ENCODE measurements around the gene OTOP3.

OTOP3 gene

DNA sequence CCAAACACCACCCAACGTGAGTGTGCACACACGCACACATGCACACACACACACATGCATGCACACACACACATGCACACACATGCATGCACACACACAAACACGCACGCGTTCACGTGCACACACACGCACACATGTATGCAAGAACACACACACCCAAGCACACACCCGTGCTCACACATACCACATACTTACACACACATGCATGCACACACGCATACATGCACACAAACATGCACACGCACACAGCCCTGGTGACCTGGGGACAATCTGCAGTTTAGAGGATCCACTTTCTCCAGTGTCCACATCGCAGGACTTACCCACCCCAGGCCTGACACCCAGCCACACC lies 18.9 kb upstream of the OTOP3 start:
- no peak for DNase-seq (ENCODE audit: low spot score)

DNA sequence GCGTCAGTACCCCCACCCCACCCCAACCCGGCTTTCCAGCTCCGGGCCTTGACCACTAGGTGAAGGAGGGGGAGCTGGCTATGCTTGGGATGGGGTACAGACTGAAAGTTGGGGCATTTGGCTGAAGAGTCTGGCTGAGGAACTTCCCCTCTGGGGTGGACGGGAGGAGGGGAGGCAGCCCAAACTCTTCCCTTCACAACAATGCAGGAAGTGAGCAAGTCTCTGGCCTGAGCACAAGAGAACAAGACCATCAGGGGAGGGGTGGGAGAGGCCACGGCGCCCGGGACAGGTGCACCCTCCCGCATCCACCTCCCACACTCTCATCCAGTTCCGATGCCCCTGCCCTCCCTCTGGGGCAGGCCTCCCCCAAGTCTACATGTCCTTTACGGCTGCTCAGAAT lies 18.3 kb upstream of the OTOP3 start:
- no peak for DNase-seq (ENCODE audit: low spot score)

DNA sequence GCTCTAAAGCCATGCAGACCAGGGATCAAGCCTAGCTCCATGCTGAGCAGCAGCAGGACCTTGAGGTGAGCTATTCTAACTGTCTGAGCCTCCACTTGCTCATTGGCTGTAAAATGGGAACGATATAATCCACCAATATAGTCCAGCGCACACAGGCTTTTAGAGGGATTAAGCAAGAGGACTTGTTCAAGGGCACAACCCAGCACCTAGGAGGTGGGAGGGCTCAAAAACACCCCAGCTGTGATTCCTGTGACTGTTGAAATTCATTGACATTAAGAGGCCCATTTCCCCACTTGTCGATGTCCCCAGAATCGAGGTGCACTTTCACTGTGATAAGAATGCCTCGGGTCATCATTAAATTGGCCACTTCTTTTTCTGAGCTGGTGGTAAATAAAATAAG lies 16.8 kb upstream of the OTOP3 start:
- no peak for DNase-seq (ENCODE audit: low spot score)

DNA sequence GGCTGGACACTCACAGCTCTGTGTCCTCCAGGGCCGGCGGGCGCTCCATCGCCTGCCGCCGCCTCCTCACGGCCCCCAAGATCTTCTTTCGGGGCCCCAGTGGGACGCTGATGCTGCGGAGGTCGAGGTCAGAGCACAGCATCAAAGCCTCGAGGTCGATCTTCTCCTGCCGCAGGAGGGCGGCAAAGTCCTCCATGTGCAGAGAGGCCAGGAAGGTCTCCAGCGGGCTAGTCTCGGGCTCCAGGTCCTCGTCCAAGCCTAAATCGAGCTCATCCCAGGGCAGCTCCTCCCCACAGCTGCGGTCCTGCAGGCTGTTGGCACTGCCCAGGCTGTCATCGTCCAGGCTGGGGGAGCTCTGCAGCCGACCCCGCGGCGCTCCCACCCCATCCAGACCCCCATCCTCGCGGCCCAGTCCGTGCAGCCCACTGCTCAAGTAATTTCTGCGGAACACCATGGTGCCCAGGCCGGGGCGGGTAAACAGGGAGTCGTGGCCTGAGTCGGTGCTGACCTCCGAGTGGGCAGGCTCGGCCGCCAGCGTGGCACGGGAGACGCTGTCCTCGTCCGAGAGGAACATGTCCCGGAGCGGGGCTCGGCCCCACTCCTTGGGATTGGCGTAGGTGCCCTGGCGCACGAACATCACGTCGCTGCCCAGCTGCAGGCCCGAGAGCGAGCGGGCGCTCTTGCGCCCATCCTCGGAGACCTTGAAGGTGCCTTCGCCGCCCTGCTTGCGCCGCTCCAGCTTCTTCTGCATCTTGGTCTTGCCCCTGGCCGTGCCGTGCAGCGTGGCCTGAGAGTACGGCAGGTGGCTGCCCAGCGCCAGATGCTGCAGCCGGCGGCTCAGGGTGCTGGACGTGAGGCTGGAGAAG lies 16.0 kb upstream of the OTOP3 start:
- peak; percentile 45 for DNase-seq (ENCODE audit: low spot score)

DNA sequence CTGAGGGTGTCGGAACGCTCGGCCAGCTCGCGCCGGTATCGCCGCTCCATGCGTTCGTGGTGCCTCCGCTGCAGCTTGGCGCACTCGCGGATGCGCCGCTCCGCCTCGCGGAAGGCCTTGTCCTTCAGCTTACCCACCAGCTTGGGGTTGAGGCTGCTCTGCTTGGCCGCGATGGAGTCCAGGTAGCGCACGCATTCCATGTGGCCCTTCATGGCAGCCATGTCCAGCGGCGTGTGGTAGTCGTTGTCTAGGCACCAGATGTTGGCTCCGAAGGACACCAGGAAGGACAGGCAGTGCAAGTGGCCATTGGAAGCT lies 15.4 kb upstream of the OTOP3 start:
- DNase-seq (ENCODE audit: low spot score): no peak

DNA sequence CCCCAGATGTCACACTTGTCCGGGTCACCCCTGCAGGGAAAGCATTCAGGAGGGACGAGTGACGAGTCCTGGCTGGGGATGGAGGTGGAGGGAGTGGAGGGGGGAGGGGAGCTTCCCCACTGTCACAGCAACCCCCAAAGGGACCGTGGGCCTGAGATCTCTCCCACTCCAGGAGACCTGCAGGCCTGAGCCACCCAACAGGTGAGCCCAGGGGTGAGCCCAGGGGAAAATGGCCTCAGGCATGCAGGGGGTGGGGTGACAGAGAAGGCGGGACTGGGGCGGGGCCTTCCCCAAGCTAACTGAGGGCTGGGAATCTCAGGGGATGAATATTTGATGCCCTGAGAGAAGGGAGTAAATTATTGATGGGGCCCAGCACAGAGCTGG lies 15.1 kb upstream of the OTOP3 start:
- DNase-seq (ENCODE audit: low spot score): no peak

DNA sequence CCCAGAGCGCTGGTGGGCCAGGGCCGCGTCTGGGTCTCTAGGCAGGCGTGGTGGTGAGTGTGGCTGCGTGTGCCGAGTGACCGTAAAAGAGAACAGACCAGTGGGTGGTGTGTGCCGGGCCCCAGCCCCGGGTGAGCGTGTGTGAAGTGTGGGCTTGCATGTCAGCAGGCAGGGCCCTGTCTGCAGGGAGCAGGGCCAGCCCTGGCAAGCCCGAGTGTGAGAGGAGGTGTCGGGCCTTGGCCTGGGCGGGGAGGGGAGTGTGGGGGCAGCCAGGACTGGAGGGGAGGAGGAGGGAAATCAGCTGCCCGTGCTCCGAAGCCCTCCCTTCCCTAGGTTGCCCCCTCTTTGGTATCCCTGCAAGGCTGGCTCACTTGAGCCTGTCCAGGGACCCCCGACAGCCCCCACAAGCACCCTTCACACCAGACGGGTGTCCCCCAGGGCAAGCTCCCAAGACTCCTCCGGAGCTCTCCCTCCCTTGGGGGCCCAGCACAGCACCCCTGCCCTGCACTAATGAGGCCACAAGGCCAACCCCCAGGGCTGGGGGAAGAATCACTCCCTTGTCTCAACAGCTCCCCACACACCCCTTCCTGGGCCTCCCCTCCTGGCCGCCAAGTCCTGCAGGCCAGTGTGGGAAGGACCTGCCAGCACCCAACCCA lies 14.5 kb upstream of the OTOP3 start:
- DNase-seq (ENCODE audit: low spot score): no peak

DNA sequence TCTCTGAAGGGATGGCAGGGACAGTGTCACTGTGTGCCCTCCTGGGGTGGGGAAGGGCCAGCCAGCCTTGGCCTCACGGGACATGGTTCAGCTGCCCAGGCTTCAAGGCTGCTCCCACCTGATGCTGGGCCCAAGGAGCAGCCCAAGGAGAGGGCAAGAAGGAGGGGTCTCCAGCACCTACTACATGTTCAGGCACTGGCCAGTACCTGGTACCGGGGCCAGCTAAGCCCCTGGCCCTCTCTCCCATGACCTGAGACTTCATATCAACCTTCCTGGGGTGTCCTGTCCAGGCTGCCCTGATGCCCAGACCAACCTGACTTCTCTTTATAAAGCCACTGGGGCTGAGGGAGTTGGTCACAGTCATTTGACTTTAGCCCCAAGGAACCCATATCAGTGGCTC lies 13.9 kb upstream of the OTOP3 start:
- DNase-seq (ENCODE audit: low spot score): no peak

DNA sequence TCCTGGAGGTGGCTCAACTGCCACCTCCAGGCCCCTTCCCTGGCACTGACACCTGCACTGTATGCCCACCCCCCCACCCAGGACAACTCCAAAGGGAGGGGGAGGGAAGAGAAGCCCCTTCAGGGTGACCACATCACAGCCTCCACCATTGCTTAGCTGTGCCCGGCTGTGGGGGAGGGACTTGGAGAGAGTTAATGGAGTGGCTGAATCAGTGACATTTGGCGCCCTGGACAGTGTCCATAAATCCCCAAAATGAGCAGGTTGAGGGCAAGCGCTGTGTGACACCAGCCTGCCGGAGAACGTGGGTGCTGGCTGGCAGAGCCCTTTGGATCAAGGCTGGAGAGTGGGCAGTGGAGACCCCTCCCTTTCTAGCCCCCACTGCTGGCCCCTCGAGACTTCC lies 13.5 kb upstream of the OTOP3 start:
- no peak for DNase-seq (ENCODE audit: low spot score)

DNA sequence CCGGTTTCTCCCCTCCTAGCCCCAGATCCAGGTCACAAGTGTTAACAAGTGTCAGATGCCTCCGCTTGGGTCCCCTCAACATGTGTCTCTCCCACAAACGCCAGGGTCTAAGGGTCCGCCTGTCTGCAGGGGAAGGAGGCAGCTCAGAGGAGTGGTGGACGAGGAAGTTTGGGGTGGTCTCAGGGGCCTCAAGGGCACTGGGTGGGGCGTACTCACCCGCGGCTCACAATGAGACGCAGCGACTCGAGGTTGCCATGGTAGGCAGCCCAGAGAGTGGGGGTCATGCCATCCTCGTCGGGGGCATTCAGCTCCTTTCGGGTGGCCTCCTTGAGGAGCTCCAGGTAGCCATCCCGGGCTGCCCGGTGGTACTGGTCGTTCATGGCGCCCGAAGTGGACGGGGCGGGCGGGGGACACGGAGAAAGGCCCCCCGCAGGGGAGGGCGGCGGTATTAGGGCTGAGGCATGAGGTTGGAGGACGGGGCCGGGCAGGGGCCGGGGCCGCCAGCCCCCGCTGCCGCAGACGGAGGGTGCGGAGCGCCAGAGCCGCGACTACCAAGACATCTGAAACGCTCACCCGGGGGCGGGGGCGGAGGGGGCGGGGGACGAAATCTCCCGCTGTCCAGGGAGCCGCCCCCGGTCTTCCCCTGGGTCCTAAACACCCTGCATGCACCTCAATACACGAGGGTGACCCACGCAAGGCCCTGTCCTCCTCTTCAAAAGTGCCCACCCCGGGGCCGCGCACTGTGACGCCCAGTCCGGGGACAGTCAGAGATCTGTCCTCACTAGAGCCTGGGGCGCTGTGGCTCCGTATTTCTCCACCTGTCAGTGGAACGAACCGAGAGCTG lies 12.8 kb upstream of the OTOP3 start, which contains the start of gene USH1G:
USH1G (minus strand) TSS at position 562 of the 844 bp plus-strand sequence; CDS start at position 380, 182 bp downstream.
- DNase-seq (ENCODE audit: low spot score): peak; percentile 29

DNA sequence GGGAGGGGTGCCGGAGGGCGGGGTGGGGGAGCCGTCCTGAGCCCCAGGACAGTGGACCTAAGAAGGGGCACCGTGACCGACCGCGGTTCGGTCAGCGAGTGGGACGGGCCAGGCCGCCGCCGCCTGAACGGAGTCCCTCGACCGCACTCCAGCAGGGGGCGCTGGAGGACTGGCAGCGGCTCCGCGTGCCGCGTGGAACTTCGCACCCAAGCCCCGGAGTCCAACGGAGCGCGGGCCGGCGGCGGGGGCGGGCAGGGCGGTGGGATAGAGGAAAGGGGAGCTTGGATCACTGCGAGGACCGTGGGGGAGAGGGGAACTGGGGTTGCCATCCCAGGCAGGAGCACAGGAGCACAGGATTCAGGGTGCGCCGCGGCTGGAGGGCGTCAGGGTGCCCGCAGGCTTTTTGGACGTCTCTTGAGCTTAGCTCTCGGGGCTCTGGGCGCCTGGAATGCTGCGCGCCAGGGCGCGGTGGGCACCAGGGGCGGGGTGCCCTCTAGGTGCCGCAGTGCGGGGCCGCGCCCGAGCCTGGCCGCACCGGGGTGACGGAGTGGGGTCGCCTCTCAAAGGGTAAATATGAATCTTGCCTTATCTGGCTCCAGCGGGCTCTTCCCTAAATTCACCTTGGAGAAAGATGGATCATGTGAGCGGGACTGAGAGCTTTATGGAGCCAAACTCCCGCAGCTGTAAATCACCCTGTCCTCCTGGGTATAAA lies 12.0 kb upstream of the OTOP3 start:
- DNase-seq (ENCODE audit: low spot score): peak; percentile 67

DNA sequence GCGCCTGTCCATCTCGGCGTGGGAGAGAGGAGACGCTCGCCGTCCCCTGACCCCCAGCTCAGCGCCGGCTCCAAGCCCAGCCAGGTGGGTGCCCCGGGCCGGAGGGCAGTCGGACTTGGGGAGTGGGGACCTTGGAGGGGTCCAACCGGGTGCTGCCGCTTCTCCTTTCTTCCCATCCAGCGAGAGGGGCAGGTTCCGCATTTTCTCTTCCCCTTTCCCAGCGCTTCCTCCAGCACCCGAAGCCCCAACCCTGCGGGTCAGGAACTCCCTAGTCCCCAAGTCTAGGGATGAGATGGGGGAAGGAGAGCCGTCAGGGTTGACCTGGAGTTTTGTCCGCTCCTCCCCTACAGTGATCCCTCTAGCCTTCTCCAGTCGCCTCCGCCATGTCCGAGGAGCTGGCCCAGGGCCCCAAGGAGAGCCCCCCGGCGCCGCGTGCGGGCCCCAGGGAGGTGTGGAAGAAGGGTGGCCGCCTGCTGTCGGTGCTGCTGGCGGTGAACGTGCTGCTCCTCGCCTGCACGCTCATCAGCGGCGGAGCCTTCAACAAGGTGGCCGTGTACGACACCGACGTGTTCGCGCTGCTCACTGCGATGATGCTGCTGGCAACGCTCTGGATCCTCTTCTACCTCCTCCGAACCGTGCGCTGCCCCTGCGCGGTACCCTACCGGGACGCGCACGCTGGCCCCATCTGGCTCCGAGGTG lies 11.3 kb upstream of the OTOP3 start, which contains the start of gene OTOP2:
OTOP2 (plus strand) TSS at position 24 of the 699 bp plus-strand sequence; CDS start at position 384, 360 bp downstream.
- DNase-seq (ENCODE audit: low spot score): no peak

DNA sequence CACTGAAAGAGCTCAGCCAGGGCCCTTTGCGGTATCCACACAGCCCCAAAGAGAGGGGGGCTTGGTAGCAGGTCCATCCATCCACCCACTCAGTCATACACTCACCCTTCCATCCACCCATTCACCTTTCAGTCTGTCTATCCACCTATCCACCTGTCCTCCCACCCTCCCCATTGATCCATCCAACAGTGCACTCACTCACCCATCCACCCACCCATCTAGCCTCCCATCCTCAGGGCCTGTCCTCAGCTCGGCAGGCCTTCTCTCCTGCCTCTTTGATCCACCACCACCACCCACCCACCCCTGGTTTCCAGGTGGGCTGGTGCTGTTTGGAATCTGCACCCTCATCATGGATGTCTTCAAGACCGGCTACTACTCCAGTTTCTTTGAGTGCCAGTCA lies 10.5 kb upstream of the OTOP3 start:
- no peak for DNase-seq (ENCODE audit: low spot score)

DNA sequence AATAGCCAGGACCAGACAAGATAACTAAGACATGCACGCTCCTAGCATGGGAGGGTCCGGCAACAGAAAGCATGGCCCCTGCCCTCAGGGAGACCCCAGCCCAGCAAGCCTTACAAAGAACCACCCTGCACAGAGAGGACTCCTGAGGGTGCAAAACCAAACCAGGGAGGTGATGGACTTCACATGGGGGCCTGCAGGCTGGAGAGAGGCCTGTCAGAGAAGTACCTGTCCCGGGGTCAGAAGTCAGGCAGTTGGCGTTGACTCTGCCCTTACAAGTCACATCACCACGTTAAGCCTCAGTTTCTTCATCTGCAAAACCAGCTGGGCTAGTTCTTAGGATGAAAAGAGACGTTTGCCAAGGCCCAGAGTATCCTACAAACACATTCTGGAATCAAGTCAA lies 6.9 kb upstream of the OTOP3 start:
- no peak for DNase-seq (ENCODE audit: low spot score)

DNA sequence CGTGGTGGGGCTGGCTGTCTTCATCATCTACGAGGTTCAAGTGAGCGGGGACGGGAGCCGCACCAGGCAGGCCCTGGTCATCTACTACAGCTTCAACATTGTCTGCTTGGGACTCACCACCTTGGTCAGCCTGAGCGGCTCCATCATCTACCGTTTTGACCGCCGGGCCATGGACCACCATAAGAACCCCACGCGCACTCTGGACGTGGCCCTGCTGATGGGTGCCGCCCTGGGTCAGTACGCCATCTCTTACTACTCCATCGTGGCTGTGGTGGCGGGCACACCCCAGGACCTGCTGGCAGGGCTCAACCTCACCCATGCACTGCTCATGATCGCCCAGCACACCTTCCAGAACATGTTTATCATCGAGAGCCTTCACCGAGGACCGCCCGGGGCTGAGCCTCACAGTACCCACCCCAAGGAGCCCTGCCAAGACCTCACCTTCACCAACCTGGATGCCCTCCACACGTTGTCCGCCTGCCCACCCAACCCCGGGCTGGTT lies 5.1 kb upstream of the OTOP3 start:
- no peak for DNase-seq (ENCODE audit: low spot score)

DNA sequence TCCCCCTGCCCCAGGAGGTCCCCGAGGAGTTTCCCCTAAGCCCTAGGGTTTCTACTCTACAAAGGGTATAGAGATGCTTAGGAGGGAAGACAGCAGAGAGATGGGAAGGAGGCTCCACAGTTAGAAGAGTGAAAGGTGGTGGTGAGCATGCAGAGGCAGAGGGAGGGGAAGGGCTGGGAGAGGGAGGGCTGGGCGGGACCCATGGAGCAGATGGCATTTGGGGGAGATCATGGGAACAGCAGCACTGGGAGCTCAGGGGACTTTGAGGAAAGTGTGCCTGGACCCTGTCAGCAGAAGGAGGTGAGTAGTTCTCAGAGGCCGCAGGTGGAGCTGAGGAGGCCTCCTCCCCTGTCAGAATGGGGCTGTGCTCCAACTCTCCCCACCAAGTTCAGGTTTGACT lies 650 bp upstream of the OTOP3 start:
- no peak for DNase-seq (ENCODE audit: low spot score)

DNA sequence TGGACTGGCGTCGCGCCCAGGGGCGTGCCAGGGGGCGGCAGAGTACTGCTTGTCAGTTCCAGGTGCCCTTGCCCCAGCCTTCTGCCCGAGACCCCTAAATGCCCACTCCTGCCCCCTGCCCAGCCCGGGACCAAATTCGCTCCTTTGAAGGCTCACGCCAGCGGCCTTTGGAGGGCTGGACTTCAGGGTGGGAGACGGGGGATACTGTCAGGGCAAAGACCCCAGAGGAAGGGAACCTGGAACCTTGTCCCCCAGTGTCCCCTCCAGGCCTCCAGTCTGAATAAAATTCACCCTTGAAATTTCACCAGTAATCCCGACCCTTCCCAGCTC lies 737 bp downstream of the OTOP3 start:
- no peak for DNase-seq (ENCODE audit: low spot score)

DNA sequence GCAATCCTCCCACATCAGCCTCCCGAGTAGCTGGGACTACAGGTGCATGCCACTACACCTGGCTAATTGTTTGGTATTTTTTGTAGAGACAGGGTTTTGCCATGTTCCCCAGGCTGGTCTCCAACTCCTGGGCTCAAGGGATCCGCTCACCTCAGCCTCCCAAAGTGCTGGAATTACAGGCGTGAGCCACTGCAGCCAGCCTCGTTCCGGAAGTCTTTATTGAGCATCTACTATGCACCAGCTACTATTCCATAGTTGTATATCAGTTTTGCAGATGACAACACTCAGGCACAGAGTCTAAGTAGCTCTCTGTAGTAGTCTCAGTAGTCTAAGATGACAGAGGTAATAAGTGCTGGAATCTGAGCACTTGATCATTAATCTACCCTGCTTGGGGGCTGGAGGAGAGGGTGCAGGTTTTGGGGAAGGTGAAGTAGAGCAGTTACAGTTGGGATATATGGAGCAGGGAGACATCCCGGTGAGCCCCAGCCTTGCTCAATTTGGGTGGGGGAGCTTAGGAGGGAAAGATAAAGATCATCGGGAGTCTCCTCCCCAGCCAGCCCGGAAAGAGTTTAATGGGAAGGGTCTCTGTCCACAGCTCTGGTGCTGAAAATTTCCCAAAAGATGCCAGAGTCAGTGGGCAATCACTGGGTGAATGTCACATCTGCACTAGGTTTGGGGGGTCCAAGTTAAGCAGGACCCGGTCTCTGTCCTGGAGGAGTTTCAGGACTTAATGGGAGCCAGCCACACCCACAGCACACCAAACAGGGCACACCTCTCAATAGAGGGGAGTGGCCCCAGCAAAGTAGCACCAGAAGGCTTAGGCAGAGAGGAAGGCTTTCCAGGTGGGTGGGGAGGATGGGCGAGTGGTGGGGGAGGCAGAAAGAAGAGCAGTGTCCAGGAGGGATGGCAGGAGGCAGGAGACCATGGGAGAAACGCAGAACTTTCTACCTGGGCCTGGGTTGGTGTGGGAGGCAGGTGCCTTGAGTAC lies 1.7 kb downstream of the OTOP3 start:
- DNase-seq (ENCODE audit: low spot score): no peak

DNA sequence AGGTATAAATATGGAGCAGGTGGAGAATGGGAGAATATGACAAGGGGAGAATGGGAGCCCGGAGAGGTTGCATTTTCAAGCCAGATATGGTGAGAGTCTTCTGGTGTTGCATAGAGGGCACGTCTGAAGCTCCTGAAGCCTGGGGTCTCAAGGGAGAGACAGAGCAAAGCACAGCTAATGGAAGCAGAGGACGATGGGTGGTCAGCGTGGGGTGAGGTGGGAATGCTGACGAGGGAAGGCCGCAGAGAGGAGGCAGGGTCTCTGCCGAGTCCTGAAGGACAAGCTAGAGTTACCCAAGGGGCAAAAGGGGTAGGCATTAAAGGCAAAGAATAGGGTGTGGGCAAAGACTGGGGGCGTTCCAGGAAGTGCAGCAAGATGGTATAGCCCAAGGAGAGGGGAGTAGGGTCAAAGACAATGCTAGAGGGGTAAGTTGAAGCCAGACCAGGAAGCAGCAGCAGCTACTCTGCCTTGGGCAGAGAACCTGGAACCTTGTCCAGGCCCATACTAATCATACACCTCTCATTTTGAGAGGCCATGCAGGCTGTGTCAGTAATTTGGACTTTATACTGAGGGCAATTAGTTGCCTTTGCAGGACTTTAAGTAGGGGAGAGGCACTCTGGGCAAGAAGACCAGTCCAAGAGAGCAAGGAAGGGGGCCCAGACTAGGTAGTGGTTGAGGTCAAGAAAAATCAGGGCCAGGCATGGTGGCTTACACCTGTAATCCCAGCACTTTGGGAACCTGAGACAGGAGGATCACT lies 2.7 kb downstream of the OTOP3 start:
- DNase-seq (ENCODE audit: low spot score): no peak

DNA sequence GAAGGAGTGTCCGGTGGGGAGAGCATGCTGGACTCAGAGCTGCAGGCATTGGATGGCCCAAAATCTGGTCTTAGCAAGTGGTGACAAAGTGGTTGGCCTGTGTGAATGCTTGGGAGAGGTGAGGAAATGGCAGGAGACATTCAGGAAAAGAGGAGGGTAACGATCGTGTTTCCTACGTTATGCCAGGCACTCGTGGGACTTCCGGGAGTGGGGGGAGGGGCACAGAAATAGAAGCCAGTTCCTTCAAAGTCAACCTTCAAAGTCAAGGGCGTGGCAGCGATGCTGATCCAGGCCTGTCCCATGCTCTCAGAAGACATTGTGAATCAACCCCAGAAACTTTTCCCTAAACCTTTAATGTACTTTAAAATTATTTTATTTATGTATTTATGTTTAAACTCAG lies 3.8 kb downstream of the OTOP3 start:
- no peak for DNase-seq (ENCODE audit: low spot score)

Data from AG08395 (cell line).